A673 (cell line): Measurements from ENCODE around the gene BCL2L12. TPM values are rescaled to one million over a fixed set of nuclear protein-coding genes. Genes with fewer than 3 reads are reported as not detected.
A peak's percentile ranks its signal among the peaks of the same experiment; 100 is the strongest.

ENCODE experiments used
- BruUV-seq: library from RNA; stranded (reverse); fragments of 400-500 nt; replicated peaks from 2 replicates; lab custom pipeline; 2021; lab: Mats Ljungman, UMichigan
- CTCF ChIA-PET: fragments of 300-600 bp; sonication (Branson Sonifier 250); formaldehyde crosslinking; loops from one replicate; lab custom pipeline; 2022; ENCODE audit warnings: antibody characterized with exemption; lab: Charles Lee
- POLR2A ChIA-PET: fragments of 300-600 bp; sonication (Branson Sonifier 250); formaldehyde crosslinking; loops from one replicate; lab custom pipeline; 2022; ENCODE audit warnings: antibody characterized with exemption; ENCODE audit not compliant: low non-redundant PET; lab: Charles Lee
- DNase-seq: peaks from one replicate; pipeline ENCODE4 v3.0.0-alpha.2; 2015; ENCODE audit warnings: low spot score
- H3K27ac ChIP-seq: fragments of 200-600 bp; sonication (generic); 2 replicates; pipeline ENCODE4 v1.5.1; 2016; ENCODE audit warnings: mixed run types, low read depth, mild to moderate bottlenecking, mixed read lengths, antibody characterized with exemption, low read length; ENCODE audit not compliant: poor library complexity, severe bottlenecking
- H3K27me3 ChIP-seq: fragments of 200-600 bp; sonication (generic); replicated peaks from 2 replicates; pipeline ENCODE4 v1.6.1; 2017; ENCODE audit warnings: mixed run types, low read depth, mild to moderate bottlenecking, mixed read lengths, antibody characterized with exemption, low read length; ENCODE audit not compliant: insufficient read depth, poor library complexity
- H3K36me3 ChIP-seq: fragments of 200-600 bp; sonication (generic); 2 replicates; pipeline ENCODE4 v1.6.1; 2016; ENCODE audit warnings: mixed run types, mild to moderate bottlenecking, mixed read lengths, antibody characterized with exemption, low read length; ENCODE audit not compliant: insufficient read depth, poor library complexity, severe bottlenecking
- H3K4me1 ChIP-seq: fragments of 200-600 bp; sonication (generic); 2 replicates; pipeline ENCODE4 v1.6.1; 2017; ENCODE audit warnings: mixed run types, mild to moderate bottlenecking, mixed read lengths, antibody characterized with exemption, low read length; ENCODE audit not compliant: insufficient read depth, poor library complexity, severe bottlenecking
- H3K4me3 ChIP-seq: fragments of 200-600 bp; sonication (generic); 2 replicates; pipeline ENCODE4 v1.5.1; 2016; ENCODE audit warnings: low read depth, mixed run types, mild to moderate bottlenecking, mixed read lengths, low read length; ENCODE audit not compliant: poor library complexity, severe bottlenecking
- H3K9me3 ChIP-seq: fragments of 200-600 bp; sonication (generic); 2 replicates; pipeline ENCODE4 v1.6.1; 2016; ENCODE audit warnings: mixed run types, low read depth, mild to moderate bottlenecking, mixed read lengths, antibody characterized with exemption, low read length; ENCODE audit not compliant: poor library complexity, severe bottlenecking
- EZH2 ChIP-seq: fragments of 200-600 bp; sonication (generic); IDR thresholded peaks from 2 replicates; pipeline ENCODE4 v1.6.1; 2017; ENCODE audit warnings: borderline replicate concordance, low read depth, mild to moderate bottlenecking, mixed read lengths, antibody characterized with exemption, low read length; ENCODE audit not compliant: poor library complexity, severe bottlenecking
- intact Hi-C: fragments of 100-400 bp; cut with micrococcal nuclease; formaldehyde crosslinking; loops from one replicate; pipeline ENCODE4 v1.10.0; 2022; ENCODE audit not compliant: unreplicated experiment
- total RNA-seq: library from RNA; stranded (reverse); gene quantifications from 2 replicates; pipeline ENCODE4 v1.2.3, GENCODE V29; 2021
- TF ChIP-seq, protein P1 (sequence below): fragments of 300-800, 200-600 bp; sonication (generic); conservative IDR thresholded peaks from 2 replicates; pipeline ENCODE4 v1.5.1; 2017; ENCODE audit warnings: low read depth, mild to moderate bottlenecking, antibody characterized with exemption, low read length, moderate library complexity, mixed read lengths

Gene BCL2L12
- total RNA-seq, 1 experiment from 2014 or later = 99.1 TPM

DNA sequence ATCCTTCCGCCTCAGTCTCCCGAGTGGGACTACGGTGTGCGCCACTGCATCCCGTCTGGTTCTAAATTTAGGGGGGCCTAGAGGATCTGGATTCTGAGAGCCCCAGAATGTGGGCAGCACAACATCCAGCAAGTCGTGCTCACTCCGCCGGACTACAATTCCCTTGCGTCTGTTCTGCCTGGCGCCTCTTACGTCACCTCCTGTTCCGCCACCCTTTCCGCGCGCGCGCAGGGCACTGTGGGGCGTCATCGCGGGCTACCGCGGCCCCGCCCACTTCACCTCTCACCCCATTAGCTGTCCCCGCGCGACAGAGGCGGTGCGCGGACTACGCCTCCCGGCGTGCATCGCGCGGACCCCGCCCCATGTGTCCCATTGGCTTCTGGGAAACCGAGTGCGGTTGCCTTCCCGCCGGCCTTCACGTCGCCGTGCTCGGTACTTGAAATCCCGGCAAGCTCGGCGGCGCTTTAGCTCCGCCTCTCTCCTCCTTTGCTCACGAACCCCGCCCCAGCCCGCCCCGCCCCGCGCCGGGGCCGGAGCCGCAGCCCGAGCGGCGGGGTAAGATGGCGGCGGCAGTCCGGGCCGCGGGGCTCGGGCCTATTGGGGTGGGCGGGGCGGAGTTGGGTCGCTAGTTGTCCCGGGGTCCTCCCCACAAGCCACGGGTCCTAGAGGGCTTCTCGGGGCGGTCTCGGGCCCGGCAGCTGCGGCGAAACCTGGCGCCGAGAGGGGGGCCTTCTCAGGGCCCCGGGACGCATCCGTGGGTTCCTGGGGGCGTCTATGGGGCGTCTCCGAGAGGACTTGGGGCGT lies 23.8 kb upstream of the BCL2L12 start, which contains the start of gene SCAF1:
Gene SCAF1 (plus strand): TSS at position 522 of the 804 bp plus-strand sequence. CDS start 2,818 bp downstream, outside the sequence.
- ChIA-PET CTCF (interaction anchor here (0.5 to 0.6 kb wide), 2 partner anchors 81 to 458 kb away, joined by 3 to 6 read pairs; no protein-coding TSS in a partner anchor), POLR2A (interaction anchor here (0.7 kb wide), 1 partner anchor 35 kb away, joined by 5 read pairs; the partner anchor contains the start of gene PRMT1)
- peak within 1 kb of the TSS; percentile 98 for H3K27ac ChIP-seq
- no peaks in the 10 kb centered on the region for H3K9me3 ChIP-seq
- intact Hi-C loops = loop anchor here (2.0 kb wide), 1 partner anchor 49 kb away; no protein-coding TSS in a partner anchor
- BruUV-seq = no TSS peak
- H3K4me1 ChIP-seq = peaks cover 40% of the 10 kb centered on the region
- DNase-seq = peak; percentile 100
- H3K4me3 ChIP-seq = peak within 1 kb of the TSS; percentile 82
- peaks cover 20% of the 10 kb centered on the region for H3K36me3 ChIP-seq
- no peaks in the 10 kb centered on the region for H3K27me3 ChIP-seq
- no peak for TF ChIP-seq EZH2
- TF ChIP-seq, protein P1, sequence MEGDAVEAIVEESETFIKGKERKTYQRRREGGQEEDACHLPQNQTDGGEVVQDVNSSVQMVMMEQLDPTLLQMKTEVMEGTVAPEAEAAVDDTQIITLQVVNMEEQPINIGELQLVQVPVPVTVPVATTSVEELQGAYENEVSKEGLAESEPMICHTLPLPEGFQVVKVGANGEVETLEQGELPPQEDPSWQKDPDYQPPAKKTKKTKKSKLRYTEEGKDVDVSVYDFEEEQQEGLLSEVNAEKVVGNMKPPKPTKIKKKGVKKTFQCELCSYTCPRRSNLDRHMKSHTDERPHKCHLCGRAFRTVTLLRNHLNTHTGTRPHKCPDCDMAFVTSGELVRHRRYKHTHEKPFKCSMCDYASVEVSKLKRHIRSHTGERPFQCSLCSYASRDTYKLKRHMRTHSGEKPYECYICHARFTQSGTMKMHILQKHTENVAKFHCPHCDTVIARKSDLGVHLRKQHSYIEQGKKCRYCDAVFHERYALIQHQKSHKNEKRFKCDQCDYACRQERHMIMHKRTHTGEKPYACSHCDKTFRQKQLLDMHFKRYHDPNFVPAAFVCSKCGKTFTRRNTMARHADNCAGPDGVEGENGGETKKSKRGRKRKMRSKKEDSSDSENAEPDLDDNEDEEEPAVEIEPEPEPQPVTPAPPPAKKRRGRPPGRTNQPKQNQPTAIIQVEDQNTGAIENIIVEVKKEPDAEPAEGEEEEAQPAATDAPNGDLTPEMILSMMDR = no peak

DNA sequence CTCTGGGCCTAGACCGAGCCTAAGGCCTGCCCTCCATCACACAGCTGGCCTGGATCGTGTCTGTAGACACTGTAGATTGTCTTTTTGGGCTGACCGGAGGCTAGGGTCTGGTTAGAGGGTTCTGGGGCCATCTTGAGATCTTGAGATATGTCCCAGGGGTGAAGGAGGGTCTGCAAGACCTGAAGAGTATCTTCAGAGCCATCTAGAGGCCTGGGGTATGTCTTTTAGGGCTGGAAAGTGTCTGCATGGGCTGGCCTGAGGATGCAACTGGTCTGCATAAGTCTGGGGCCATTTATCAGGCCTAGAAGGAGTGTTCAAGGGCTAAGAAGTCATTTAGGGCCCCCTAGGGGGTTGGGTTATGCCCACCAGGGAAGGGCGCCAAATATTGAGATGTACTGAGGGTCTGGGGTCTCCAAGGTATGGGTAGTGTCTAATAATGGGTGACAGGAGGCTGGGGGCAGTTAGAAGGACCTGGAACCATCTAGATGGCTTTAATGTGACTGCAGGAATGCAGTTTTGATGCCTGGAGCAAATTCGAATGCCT lies 23.2 kb upstream of the BCL2L12 start:
- POLR2A ChIA-PET = no interaction called here
- Histone ChIP-seq H3K9me3 (no peaks in the 10 kb centered on the region), H3K4me1 (peaks cover 38% of the 10 kb centered on the region), H3K4me3 (peak overlapping the region; percentile 82), H3K27me3 (no peaks in the 10 kb centered on the region), H3K27ac (peak overlapping the region; percentile 96), H3K36me3 (peaks cover 25% of the 10 kb centered on the region)
- CTCF ChIA-PET = interaction anchor here (0.5 kb wide), 2 partner anchors 66 to 82 kb away, joined by 3 to 8 read pairs; no protein-coding TSS in a partner anchor
- intact Hi-C loops = no loop called here
- peak; percentile 37 for DNase-seq
- TF ChIP-seq EZH2 = no peak
- TF ChIP-seq, protein P1 = no peak
- no TSS peak for BruUV-seq

DNA sequence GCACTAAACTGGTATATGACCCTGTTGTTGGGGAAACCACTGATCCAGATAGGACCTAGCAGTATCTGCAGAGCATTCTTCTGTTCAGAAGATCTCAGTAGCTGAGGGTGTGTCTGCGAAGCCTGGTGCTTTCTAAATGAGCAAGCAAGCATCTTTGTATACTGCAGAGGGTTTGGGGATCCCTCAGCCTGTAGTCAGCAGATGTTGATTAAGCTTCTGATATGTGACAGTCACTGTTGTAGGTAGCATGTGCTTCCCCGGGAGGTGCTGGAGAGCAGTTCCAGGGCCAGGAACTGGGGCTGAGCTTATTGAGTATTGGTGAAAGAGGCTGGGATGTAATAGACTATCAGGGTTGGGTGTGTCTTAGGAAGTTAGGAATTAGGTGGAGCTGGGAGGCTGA lies 22.3 kb upstream of the BCL2L12 start:
- Histone ChIP-seq H3K27me3 (no peaks in the 10 kb centered on the region), H3K4me3 (peak overlapping the region; percentile 82), H3K27ac (peak overlapping the region; percentile 1), H3K4me1 (peaks cover 30% of the 10 kb centered on the region), H3K36me3 (peaks cover 25% of the 10 kb centered on the region), H3K9me3 (no peaks in the 10 kb centered on the region)
- intact Hi-C loops = no loop called here
- no peak for DNase-seq
- BruUV-seq = no TSS peak
- POLR2A ChIA-PET = no interaction called here
- CTCF ChIA-PET = interaction anchor here (1.2 kb wide), 1 partner anchor 29 kb away, joined by 3 read pairs; no protein-coding TSS in a partner anchor
- TF ChIP-seq, protein P1 = no peak
- no peak for TF ChIP-seq EZH2
